ENCODE data around the gene GJD4. TPM values are rescaled to one million over a fixed set of nuclear protein-coding genes. Genes with fewer than 3 reads are reported as not detected.

GJD4 gene
- total RNA-seq, 5 donors from 2014 or later (not counting 1 experiment from before 2014, with no cell fraction given): not detected

DNA sequence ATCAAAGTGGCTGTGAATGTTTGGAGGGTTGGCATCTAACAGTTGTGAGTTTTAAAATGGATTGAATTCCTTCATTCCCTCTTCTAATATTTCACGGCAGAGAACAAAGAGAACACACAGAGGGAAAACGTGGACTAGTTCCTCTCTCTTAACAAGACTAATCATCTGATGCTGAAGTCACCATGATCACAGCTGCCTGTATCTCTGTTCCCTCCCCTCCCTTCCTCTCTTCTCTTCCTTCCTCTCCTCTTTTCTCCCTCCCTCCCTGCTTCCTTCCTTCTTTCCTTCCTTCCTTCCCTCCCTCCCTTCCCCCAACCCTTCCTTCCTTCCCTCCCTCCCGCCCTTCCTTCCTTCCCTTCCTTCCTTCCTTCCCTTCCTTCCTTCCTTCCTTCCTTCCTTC, 10.0 kb upstream of the GJD4 start:
- peaks cover 15 to 24% of the 10 kb centered on the region in 2 donors for H3K27me3 Mint-ChIP-seq
- H3K27me3 ChIP-seq (replicated peaks in 1 of 2; ENCODE audit: control insufficient read depth in 2 of 2, extremely low read depth in 1 of 2, insufficient read depth in 2 of 2, low read length in 1 of 2): peaks cover 0 to 14% of the 10 kb centered on the region in 2 experiments
- H3K36me3 Mint-ChIP-seq: peaks cover 3% of the 10 kb centered on the region
- DNase-seq (no peak), ATAC-seq (replicated peaks in 1 of 4) (no peak)
- peaks cover 4 to 17% (median 16%) of the 10 kb centered on the region in 3 donors for H3K9me3 Mint-ChIP-seq
- no peaks in the 10 kb centered on the region for H3K36me3 ChIP-seq (ENCODE audit: control insufficient read depth in 2 of 2, extremely low read depth in 1 of 2, insufficient read depth in 1 of 2, low read length in 1 of 2)
- no peaks in the 10 kb centered on the region for H3K4me1 ChIP-seq (ENCODE audit: control insufficient read depth in 1 of 2, extremely low read depth in 1 of 2, insufficient read depth in 2 of 2, low read length in 2 of 2)
- H3K4me1 Mint-ChIP-seq: no peaks in the 10 kb centered on the region
- H3K27ac ChIP-seq (ENCODE audit: low read length): no peak overlapping the region
- H3K4me3 ChIP-seq (ENCODE audit: control insufficient read depth in 1 of 2, extremely low read depth in 1 of 2, low read length in 1 of 2): no peak overlapping the region
- ChIA-PET POLR2A (no interaction called here), CTCF (interaction anchor here in 1 of 2 donors (0.7 kb wide), 1 partner anchor 1085 kb away, joined by 4 read pairs; no protein-coding TSS in a partner anchor)
- 65% methylated on average over 2 of the region's 3 CpGs for WGBS (ENCODE audit: insufficient coverage)
- H3K4me3 Mint-ChIP-seq: no peak overlapping the region
- no peak overlapping the region for H3K27ac Mint-ChIP-seq
- H3K9me3 ChIP-seq: no peaks in the 10 kb centered on the region

DNA sequence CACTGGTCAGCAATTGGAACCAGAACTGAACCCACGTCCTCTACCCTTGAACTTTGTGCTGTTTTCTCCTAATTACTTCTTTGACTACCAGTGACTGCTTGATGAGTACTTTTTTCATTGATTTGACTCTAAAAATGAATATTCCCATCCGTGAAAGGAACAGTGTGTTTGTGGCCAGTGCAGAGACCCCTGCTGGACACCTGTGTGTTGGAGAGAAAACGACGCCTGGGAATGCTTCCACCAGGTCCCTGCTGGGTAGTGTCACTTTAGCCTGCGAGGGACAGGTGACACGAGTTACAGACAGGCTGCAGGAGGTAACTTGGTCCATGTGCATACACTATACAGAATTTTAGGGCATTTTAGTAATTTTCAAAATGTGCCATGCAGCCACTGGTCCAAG, 6.8 kb upstream of the GJD4 start:
- DNase-seq: no peak
- Mint-ChIP-seq H3K27ac (no peak overlapping the region), H3K36me3 (no peaks in the 10 kb centered on the region), H3K27me3 (peaks cover 13 to 19% of the 10 kb centered on the region in 2 donors), H3K4me3 (no peak overlapping the region), H3K9me3 (peaks cover 0 to 9% (median 8%) of the 10 kb centered on the region in 3 donors), H3K4me1 (no peaks in the 10 kb centered on the region)
- no peaks in the 10 kb centered on the region for H3K4me1 ChIP-seq (ENCODE audit: control insufficient read depth in 1 of 2, extremely low read depth in 1 of 2, insufficient read depth in 2 of 2, low read length in 2 of 2)
- H3K9me3 ChIP-seq: no peaks in the 10 kb centered on the region
- H3K36me3 ChIP-seq (ENCODE audit: control insufficient read depth in 2 of 2, extremely low read depth in 1 of 2, insufficient read depth in 1 of 2, low read length in 1 of 2): no peaks in the 10 kb centered on the region
- 26% methylated on average over 3 of the region's 6 CpGs for WGBS (ENCODE audit: insufficient coverage)
- ATAC-seq (replicated peaks in 1 of 4): no peak
- H3K27me3 ChIP-seq (replicated peaks in 1 of 2; ENCODE audit: control insufficient read depth in 2 of 2, extremely low read depth in 1 of 2, insufficient read depth in 2 of 2, low read length in 1 of 2): peaks cover 0 to 22% of the 10 kb centered on the region in 2 experiments
- no peak overlapping the region for H3K27ac ChIP-seq (ENCODE audit: low read length)
- no peak overlapping the region for H3K4me3 ChIP-seq (ENCODE audit: control insufficient read depth in 1 of 2, extremely low read depth in 1 of 2, low read length in 1 of 2)
- ChIA-PET CTCF (no interaction called here), POLR2A (no interaction called here)

DNA sequence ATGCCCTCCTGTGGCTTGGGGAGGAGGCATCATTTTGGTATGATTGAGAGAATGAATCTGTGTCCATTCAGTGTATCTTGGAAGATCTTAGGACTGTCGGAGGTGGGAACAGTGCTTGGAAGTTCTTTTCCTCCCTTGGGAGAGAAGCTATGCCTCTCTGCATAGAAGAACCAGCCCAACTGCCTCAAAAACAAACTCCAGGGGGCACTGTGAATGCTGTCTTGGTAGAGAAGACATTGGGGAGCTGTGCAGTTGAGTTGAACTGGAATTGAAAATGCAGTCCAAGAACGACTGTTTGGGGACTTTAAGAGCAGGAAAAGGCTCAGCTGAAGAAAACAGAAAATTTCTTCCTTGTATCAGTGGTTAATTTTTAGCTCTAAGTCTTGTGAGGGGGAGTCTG, 4.9 kb upstream of the GJD4 start:
- Histone ChIP-seq H3K27ac (ENCODE audit: low read length) (no peak overlapping the region), H3K36me3 (ENCODE audit: control insufficient read depth in 2 of 2, extremely low read depth in 1 of 2, insufficient read depth in 1 of 2, low read length in 1 of 2) (no peaks in the 10 kb centered on the region), H3K4me3 (ENCODE audit: control insufficient read depth in 1 of 2, extremely low read depth in 1 of 2, low read length in 1 of 2) (no peak overlapping the region), H3K9me3 (no peaks in the 10 kb centered on the region), H3K4me1 (ENCODE audit: control insufficient read depth in 1 of 2, extremely low read depth in 1 of 2, insufficient read depth in 2 of 2, low read length in 2 of 2) (no peaks in the 10 kb centered on the region), H3K27me3 (replicated peaks in 1 of 2; ENCODE audit: control insufficient read depth in 2 of 2, extremely low read depth in 1 of 2, insufficient read depth in 2 of 2, low read length in 1 of 2) (peaks cover 0 to 25% of the 10 kb centered on the region in 2 experiments)
- H3K9me3 Mint-ChIP-seq: peaks cover 0 to 9% (median 8%) of the 10 kb centered on the region in 3 donors
- CTCF ChIA-PET: interaction anchor here in 1 of 2 donors (0.5 kb wide), 1 partner anchor 684 kb away, joined by 7 read pairs; no protein-coding TSS in a partner anchor
- no peak overlapping the region for H3K27ac Mint-ChIP-seq
- peaks cover 24 to 30% of the 10 kb centered on the region in 2 donors for H3K27me3 Mint-ChIP-seq
- no peaks in the 10 kb centered on the region for H3K4me1 Mint-ChIP-seq
- 44% methylated on average over 1 of the region's 2 CpGs for WGBS (ENCODE audit: insufficient coverage)
- H3K4me3 Mint-ChIP-seq: no peak overlapping the region
- ATAC-seq (replicated peaks in 1 of 4) (no peak), DNase-seq (no peak)
- POLR2A ChIA-PET: interaction anchor here in 1 of 2 donors (0.6 kb wide), 1 partner anchor 378 kb away, joined by 3 read pairs; no protein-coding TSS in a partner anchor
- H3K36me3 Mint-ChIP-seq: no peaks in the 10 kb centered on the region

DNA sequence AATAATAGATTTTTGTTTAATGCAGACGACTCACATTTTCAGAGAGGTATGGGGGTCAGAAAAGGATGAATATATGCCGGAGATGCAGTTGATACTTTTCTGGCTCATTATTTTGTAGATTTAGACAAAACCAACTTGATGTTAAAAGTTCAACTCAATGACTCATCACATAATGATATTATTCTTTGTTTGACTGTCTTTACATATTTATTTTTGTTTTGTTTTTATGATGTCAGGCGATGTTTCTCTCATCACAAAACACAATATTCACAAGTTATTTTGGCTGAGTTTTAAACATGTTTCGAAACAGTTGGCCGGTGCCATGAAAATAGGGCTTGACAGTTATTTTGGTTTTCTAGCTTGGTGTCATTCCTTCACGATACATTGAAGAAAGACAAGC, 1.3 kb downstream of the GJD4 start:
- Histone ChIP-seq H3K27ac (ENCODE audit: low read length) (no peak overlapping the region), H3K4me1 (ENCODE audit: control insufficient read depth in 1 of 2, extremely low read depth in 1 of 2, insufficient read depth in 2 of 2, low read length in 2 of 2) (peaks cover 0 to 10% of the 10 kb centered on the region in 2 experiments), H3K9me3 (no peaks in the 10 kb centered on the region), H3K4me3 (ENCODE audit: control insufficient read depth in 1 of 2, extremely low read depth in 1 of 2, low read length in 1 of 2) (no peak overlapping the region), H3K36me3 (ENCODE audit: control insufficient read depth in 2 of 2, extremely low read depth in 1 of 2, insufficient read depth in 1 of 2, low read length in 1 of 2) (no peaks in the 10 kb centered on the region), H3K27me3 (replicated peaks in 1 of 2; ENCODE audit: control insufficient read depth in 2 of 2, extremely low read depth in 1 of 2, insufficient read depth in 2 of 2, low read length in 1 of 2) (peaks cover 2 to 47% of the 10 kb centered on the region in 2 experiments)
- ATAC-seq (replicated peaks in 1 of 4): no peak
- H3K27me3 Mint-ChIP-seq: peaks cover 45 to 56% of the 10 kb centered on the region in 2 donors
- CTCF ChIA-PET: no interaction called here
- peaks cover 0 to 6% (median 3%) of the 10 kb centered on the region in 3 donors for H3K9me3 Mint-ChIP-seq
- POLR2A ChIA-PET: no interaction called here
- H3K36me3 Mint-ChIP-seq: no peaks in the 10 kb centered on the region
- 80% methylated on average over 1 of the region's 6 CpGs for WGBS (ENCODE audit: insufficient coverage)
- no peak for DNase-seq
- H3K4me3 Mint-ChIP-seq: no peak overlapping the region
- no peak overlapping the region for H3K27ac Mint-ChIP-seq
- H3K4me1 Mint-ChIP-seq: peaks cover 5 to 8% (median 7%) of the 10 kb centered on the region in 3 donors

DNA sequence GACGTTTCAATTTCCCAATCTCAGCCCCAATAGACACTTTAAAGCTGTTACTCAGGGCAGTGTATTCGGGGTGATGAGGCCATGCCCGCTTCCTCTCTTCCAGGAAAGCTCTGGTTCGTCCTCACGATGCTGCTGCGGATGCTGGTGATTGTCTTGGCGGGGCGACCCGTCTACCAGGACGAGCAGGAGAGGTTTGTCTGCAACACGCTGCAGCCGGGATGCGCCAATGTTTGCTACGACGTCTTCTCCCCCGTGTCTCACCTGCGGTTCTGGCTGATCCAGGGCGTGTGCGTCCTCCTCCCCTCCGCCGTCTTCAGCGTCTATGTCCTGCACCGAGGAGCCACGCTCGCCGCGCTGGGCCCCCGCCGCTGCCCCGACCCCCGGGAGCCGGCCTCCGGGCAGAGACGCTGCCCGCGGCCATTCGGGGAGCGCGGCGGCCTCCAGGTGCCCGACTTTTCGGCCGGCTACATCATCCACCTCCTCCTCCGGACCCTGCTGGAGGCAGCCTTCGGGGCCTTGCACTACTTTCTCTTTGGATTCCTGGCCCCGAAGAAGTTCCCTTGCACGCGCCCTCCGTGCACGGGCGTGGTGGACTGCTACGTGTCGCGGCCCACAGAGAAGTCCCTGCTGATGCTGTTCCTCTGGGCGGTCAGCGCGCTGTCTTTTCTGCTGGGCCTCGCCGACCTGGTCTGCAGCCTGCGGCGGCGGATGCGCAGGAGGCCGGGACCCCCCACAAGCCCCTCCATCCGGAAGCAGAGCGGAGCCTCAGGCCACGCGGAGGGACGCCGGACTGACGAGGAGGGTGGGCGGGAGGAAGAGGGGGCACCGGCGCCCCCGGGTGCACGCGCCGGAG, 2.6 kb downstream of the GJD4 start:
- peak in 2 of 4 experiments; percentile 40 to 49 for ATAC-seq (replicated peaks in 1 of 4)
- Mint-ChIP-seq H3K27ac (no peak overlapping the region), H3K4me1 (peaks cover 5 to 8% (median 7%) of the 10 kb centered on the region in 3 donors), H3K9me3 (peaks cover 0 to 6% (median 0%) of the 10 kb centered on the region in 3 donors), H3K36me3 (no peaks in the 10 kb centered on the region), H3K27me3 (peaks cover 50 to 63% of the 10 kb centered on the region in 2 donors), H3K4me3 (peak overlapping the region; percentile 39 to 70 (median 65))
- 11% methylated on average over 70 of the region's 78 CpGs for WGBS (ENCODE audit: insufficient coverage)
- peaks cover 2 to 50% of the 10 kb centered on the region in 2 experiments for H3K27me3 ChIP-seq (replicated peaks in 1 of 2; ENCODE audit: control insufficient read depth in 2 of 2, extremely low read depth in 1 of 2, insufficient read depth in 2 of 2, low read length in 1 of 2)
- DNase-seq: no peak
- ChIA-PET CTCF (interaction anchor here in 1 of 2 donors (0.6 kb wide), 1 partner anchor 12 kb away, joined by 3 read pairs; no protein-coding TSS in a partner anchor), POLR2A (no interaction called here)
- no peaks in the 10 kb centered on the region for H3K36me3 ChIP-seq (ENCODE audit: control insufficient read depth in 2 of 2, extremely low read depth in 1 of 2, insufficient read depth in 1 of 2, low read length in 1 of 2)
- H3K4me3 ChIP-seq (ENCODE audit: control insufficient read depth in 1 of 2, extremely low read depth in 1 of 2, low read length in 1 of 2): peak overlapping the region; percentile 17 to 52
- peaks cover 0 to 10% of the 10 kb centered on the region in 2 experiments for H3K4me1 ChIP-seq (ENCODE audit: control insufficient read depth in 1 of 2, extremely low read depth in 1 of 2, insufficient read depth in 2 of 2, low read length in 2 of 2)
- H3K27ac ChIP-seq (ENCODE audit: low read length): no peak overlapping the region
- no peaks in the 10 kb centered on the region for H3K9me3 ChIP-seq

DNA sequence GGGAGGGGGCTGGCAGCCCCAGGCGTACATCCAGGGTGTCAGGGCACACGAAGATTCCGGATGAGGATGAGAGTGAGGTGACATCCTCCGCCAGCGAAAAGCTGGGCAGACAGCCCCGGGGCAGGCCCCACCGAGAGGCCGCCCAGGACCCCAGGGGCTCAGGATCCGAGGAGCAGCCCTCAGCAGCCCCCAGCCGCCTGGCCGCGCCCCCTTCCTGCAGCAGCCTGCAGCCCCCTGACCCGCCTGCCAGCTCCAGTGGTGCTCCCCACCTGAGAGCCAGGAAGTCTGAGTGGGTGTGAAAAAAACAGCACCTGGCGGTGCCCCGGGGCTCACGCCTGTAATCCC, 3.2 kb downstream of the GJD4 start:
- Mint-ChIP-seq H3K27ac (no peak overlapping the region), H3K27me3 (peaks cover 49 to 59% of the 10 kb centered on the region in 2 donors), H3K4me1 (peaks cover 5 to 8% (median 7%) of the 10 kb centered on the region in 3 donors), H3K4me3 (peak overlapping the region in 1 of 3 donors; percentile 65), H3K9me3 (peaks cover 0 to 6% (median 0%) of the 10 kb centered on the region in 3 donors), H3K36me3 (no peaks in the 10 kb centered on the region)
- CTCF ChIA-PET: no interaction called here
- Histone ChIP-seq H3K9me3 (no peaks in the 10 kb centered on the region), H3K36me3 (ENCODE audit: control insufficient read depth in 2 of 2, extremely low read depth in 1 of 2, insufficient read depth in 1 of 2, low read length in 1 of 2) (no peaks in the 10 kb centered on the region), H3K27me3 (replicated peaks in 1 of 2; ENCODE audit: control insufficient read depth in 2 of 2, extremely low read depth in 1 of 2, insufficient read depth in 2 of 2, low read length in 1 of 2) (peaks cover 2 to 50% of the 10 kb centered on the region in 2 experiments), H3K27ac (ENCODE audit: low read length) (no peak overlapping the region), H3K4me1 (ENCODE audit: control insufficient read depth in 1 of 2, extremely low read depth in 1 of 2, insufficient read depth in 2 of 2, low read length in 2 of 2) (peaks cover 0 to 10% of the 10 kb centered on the region in 2 experiments), H3K4me3 (ENCODE audit: control insufficient read depth in 1 of 2, extremely low read depth in 1 of 2, low read length in 1 of 2) (no peak overlapping the region)
- POLR2A ChIA-PET: no interaction called here
- no peak for DNase-seq
- WGBS (ENCODE audit: insufficient coverage): 63% methylated on average over 16 of the region's 16 CpGs
- ATAC-seq (replicated peaks in 1 of 4): peak in 1 of 4 experiments; percentile 24

Measured in T-cell (primary cell).